ENCODE measurements around the gene MED27. TPM values are rescaled to one million over a fixed set of nuclear protein-coding genes. Genes with fewer than 3 reads are reported as not detected.

MED27 gene
- total RNA-seq, 1 donor from 2014 or later, result 28.2 TPM

DNA sequence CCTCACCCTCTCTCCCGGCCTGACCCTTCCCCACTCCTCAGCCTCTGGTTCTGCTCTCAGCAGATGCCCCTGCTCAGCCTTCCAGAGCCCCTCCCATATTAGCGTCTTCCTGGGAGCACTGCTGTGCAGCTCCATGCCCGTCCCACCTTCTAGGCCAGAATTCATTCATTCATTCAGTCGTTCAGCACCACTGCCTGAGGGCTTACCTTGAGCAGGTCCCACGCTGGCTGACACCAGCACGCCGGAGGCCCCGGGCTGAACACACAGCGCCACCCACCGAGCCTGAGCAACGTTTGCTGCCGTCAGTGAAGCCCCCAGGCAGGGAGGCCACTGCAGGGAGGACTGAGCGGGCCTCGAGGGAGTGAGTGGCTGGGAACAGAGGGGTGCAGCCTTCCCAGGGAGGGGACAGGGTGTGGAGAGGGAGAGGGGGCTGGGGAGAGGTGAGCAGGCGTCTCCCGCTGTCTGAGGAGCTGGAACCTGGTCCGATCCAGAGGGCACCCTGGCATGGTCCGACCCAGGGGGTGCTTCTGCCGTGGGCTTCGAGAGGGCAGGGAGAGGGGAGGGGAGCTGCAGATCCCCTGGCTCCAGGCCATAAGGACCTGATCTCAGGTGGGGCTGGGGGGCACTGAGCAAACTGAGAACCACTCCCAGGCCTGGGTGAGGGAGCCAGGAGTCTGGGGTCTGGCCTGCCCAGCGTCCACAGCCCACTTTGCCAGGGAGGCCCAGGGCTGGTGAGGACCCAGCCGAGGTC is 241.0 kb downstream of the MED27 start:
- Mint-ChIP-seq H3K4me3 (ENCODE audit: unreplicated experiment) (no peak overlapping the region), H3K36me3 (ENCODE audit: low read depth) (peaks cover 3% of the 10 kb centered on the region), H3K27me3 (ENCODE audit: low read depth) (peaks cover 24% of the 10 kb centered on the region), H3K27ac (ENCODE audit: unreplicated experiment) (no peak overlapping the region), H3K9me3 (ENCODE audit: low read depth) (peaks cover 8% of the 10 kb centered on the region), H3K4me1 (ENCODE audit: low read depth) (peaks cover 7% of the 10 kb centered on the region)
- TF ChIP-seq, protein P1, sequence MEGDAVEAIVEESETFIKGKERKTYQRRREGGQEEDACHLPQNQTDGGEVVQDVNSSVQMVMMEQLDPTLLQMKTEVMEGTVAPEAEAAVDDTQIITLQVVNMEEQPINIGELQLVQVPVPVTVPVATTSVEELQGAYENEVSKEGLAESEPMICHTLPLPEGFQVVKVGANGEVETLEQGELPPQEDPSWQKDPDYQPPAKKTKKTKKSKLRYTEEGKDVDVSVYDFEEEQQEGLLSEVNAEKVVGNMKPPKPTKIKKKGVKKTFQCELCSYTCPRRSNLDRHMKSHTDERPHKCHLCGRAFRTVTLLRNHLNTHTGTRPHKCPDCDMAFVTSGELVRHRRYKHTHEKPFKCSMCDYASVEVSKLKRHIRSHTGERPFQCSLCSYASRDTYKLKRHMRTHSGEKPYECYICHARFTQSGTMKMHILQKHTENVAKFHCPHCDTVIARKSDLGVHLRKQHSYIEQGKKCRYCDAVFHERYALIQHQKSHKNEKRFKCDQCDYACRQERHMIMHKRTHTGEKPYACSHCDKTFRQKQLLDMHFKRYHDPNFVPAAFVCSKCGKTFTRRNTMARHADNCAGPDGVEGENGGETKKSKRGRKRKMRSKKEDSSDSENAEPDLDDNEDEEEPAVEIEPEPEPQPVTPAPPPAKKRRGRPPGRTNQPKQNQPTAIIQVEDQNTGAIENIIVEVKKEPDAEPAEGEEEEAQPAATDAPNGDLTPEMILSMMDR (IDR thresholded peaks at IDR 0.05), result no peak
- DNase-seq (ENCODE audit: low spot score), result no peak

DNA sequence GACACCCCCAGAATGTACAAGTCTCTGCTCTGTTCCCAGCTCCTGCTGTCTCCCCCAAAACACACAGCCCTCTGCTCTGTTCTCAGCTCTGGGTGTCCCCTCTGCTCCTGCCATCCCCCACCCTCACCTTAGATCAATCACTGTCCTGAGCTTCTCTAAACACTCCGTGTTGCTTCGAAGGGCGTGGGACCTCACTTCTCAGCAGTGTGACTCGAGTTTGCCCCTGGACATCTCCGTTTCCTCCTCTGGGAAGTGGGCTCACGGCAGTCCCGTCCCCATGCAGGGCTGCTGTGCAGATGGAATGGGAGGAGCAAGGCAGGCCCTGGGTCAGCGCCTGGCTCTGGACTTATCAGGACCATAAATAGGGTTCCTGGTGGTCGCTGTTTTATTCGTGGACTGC is 241.8 kb downstream of the MED27 start:
- Mint-ChIP-seq H3K4me3 (ENCODE audit: unreplicated experiment) (no peak overlapping the region), H3K4me1 (ENCODE audit: low read depth) (peaks cover 7% of the 10 kb centered on the region), H3K36me3 (ENCODE audit: low read depth) (peaks cover 3% of the 10 kb centered on the region), H3K9me3 (ENCODE audit: low read depth) (peaks cover 10% of the 10 kb centered on the region), H3K27ac (ENCODE audit: unreplicated experiment) (no peak overlapping the region), H3K27me3 (ENCODE audit: low read depth) (peaks cover 22% of the 10 kb centered on the region)
- TF ChIP-seq, protein P1 (IDR thresholded peaks at IDR 0.05), result no peak
- DNase-seq (ENCODE audit: low spot score), result no peak

DNA sequence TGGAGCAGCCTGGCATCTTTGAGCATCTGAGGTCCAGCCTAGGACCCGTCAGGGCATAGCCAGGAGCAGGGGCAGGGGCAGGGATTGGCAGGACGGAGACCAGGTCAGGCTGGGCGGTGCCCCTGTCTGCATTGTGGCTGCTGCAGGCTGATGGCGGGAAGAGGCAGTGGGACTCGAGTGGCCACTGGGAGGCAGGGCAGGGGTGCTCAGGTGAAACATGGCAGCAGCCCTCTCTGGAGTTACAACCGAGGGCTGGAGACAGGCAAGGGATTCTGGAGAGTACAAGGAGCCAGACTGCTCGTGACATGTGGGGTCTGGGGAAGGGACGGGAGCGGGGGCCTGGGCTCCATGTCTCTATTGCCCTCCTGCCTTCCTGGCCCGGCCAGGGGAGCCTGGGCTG is 242.4 kb downstream of the MED27 start:
- Mint-ChIP-seq H3K27me3 (ENCODE audit: low read depth) (peaks cover 24% of the 10 kb centered on the region), H3K9me3 (ENCODE audit: low read depth) (peaks cover 10% of the 10 kb centered on the region), H3K4me1 (ENCODE audit: low read depth) (peaks cover 7% of the 10 kb centered on the region), H3K27ac (ENCODE audit: unreplicated experiment) (no peak overlapping the region), H3K36me3 (ENCODE audit: low read depth) (peaks cover 3% of the 10 kb centered on the region), H3K4me3 (ENCODE audit: unreplicated experiment) (no peak overlapping the region)
- TF ChIP-seq, protein P1 (IDR thresholded peaks at IDR 0.05), result peak; percentile 52
- no peak for DNase-seq (ENCODE audit: low spot score)

DNA sequence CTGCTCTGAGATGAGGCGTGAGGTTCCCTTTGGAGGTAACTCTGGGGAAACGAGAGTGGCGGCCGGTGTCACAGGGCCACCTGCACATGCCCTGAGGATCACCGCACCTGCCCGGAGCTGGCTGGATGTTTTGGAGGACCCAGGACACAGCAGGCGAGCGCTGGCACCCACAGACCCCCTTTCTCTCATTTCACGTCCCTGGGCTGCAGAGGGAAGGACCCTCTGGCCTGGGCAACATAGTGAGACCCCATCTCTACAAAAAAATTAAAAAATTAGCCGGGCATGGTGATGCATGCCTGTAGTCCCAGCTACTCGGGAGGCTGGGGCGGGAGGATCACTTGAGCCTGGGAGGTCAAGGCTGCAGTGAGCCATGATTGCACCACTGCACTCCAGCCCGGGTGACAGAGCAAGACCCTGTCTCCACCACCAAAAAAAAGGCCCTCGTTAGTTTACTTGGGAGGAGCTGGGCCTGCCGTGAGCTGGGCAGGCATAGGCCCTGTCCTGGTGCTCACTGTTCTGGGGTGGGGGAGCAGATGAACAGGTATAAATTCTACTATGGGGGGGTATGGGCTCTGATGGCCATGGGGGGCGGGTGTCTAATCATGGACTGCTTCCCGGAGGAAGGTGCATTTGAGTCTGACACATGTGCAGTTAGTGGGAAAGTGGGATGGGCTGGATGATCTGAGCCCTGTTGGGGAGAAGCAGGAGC is 242.9 kb downstream of the MED27 start:
- TF ChIP-seq, protein P1 (IDR thresholded peaks at IDR 0.05), result no peak
- H3K27ac Mint-ChIP-seq (ENCODE audit: unreplicated experiment), result no peak overlapping the region
- DNase-seq (ENCODE audit: low spot score), result no peak

DNA sequence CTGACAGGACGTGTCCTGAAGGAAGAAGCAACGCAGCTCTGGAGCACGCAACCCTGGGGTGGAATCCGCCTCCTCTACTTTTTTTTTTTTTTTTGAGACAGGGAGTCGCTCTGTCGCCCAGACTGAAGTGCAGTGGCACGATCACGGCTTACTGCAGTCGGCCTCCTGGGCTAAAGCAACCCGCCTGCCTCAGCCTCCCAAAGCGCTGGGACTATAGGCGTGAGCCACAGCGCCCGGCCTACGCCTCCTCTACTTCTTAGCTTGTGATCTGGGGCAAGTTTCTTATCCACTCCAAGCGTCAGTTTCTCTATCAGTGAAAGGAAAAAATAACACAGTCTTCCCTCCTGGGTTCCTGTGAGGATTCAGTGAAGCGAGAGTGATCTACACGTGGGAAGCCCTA is 243.6 kb downstream of the MED27 start:
- TF ChIP-seq, protein P1 (IDR thresholded peaks at IDR 0.05), result no peak
- H3K36me3 Mint-ChIP-seq (ENCODE audit: low read depth), result peaks cover 3% of the 10 kb centered on the region
- no peak overlapping the region for H3K27ac Mint-ChIP-seq (ENCODE audit: unreplicated experiment)
- peaks cover 24% of the 10 kb centered on the region for H3K27me3 Mint-ChIP-seq (ENCODE audit: low read depth)
- H3K4me3 Mint-ChIP-seq (ENCODE audit: unreplicated experiment), result no peak overlapping the region
- no peak for DNase-seq (ENCODE audit: low spot score)
- H3K9me3 Mint-ChIP-seq (ENCODE audit: low read depth), result peaks cover 10% of the 10 kb centered on the region
- peaks cover 7% of the 10 kb centered on the region for H3K4me1 Mint-ChIP-seq (ENCODE audit: low read depth)

More for the DNA sequence above, 242.9 kb downstream of the MED27 start:
- Mint-ChIP-seq H3K4me3 (ENCODE audit: unreplicated experiment) (no peak overlapping the region), H3K27me3 (ENCODE audit: low read depth) (peaks cover 24% of the 10 kb centered on the region), H3K9me3 (ENCODE audit: low read depth) (peaks cover 10% of the 10 kb centered on the region), H3K4me1 (ENCODE audit: low read depth) (peaks cover 7% of the 10 kb centered on the region), H3K36me3 (ENCODE audit: low read depth) (peaks cover 3% of the 10 kb centered on the region)

Measured in chondrocyte (in vitro differentiated cells).